ENCODE results near the gene PRDM16. TPM values are rescaled to one million over a fixed set of nuclear protein-coding genes. Genes with fewer than 3 reads are reported as not detected.

PRDM16 gene
- total and polyA plus RNA-seq, 3 donors from 2014 or later = 2.1 to 5.6 (median 4.7) TPM

DNA sequence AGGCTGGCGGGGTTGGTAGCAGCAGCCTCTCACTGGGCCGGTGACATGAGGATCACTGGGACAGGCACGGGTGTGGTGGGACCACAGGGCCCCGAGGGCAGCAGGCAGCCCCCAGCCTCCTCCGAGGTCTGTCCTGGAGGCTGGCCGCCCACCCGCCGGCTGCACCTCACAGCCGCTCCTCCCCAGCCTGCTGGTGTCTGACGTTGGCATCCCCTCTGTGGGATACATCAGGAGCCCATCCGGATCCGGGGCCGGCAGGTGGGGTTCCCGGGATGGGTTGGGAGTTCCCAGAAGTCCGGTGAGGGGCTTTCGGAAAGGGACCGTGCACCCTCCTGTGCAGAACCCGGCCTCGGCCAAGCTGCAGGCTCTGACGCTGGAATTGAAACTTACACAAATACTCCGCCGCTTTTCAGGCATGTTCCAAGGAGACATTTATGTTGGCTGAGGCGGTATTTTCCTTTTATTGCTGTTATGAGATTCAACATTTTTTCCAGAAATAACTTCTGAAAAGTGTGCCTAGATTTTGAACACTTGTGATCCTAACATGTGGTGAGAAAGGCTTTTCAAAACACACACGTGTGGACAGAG is 243.4 kb downstream of the PRDM16 start:
- H3K9me3 ChIP-seq = no peaks in the 10 kb centered on the region
- H3K27ac ChIP-seq = peak overlapping the region; percentile 53 to 80
- no peak for TF ChIP-seq CTCF (IDR thresholded peaks at IDR 0.05)
- no peak for TF ChIP-seq POLR2A (IDR thresholded peaks at IDR 0.05)
- intact Hi-C loops (cut with DNase I; ENCODE audit: low total_unique reads) = no loop called here
- DNase-seq = no peak
- H3K4me3 ChIP-seq = no peak overlapping the region
- no peaks in the 10 kb centered on the region for H3K27me3 ChIP-seq
- H3K36me3 ChIP-seq (ENCODE audit: low read depth, missing control alignments) = no peaks in the 10 kb centered on the region
- peaks cover 22% of the 10 kb centered on the region for H3K4me1 ChIP-seq
- 66 to 68% methylated on average over 14 to 23 of the region's 24 CpGs for WGBS, 2 donors

GRCh38 chr1:3312898-3313575 is 244.0 kb downstream of the PRDM16 start:
- Histone ChIP-seq H3K4me3 (no peak overlapping the region), H3K9me3 (no peaks in the 10 kb centered on the region), H3K4me1 (peaks cover 22% of the 10 kb centered on the region), H3K36me3 (ENCODE audit: low read depth, missing control alignments) (no peaks in the 10 kb centered on the region), H3K27ac (peak overlapping the region; percentile 60 to 80), H3K27me3 (no peaks in the 10 kb centered on the region)
- TF ChIP-seq POLR2A (IDR thresholded peaks at IDR 0.05) (no peak), CTCF (IDR thresholded peaks at IDR 0.05) (no peak)
- intact Hi-C loops (cut with DNase I; ENCODE audit: low total_unique reads) = no loop called here
- DNase-seq = peak; percentile 90
- 40 to 59% methylated on average over 19 to 38 of the region's 38 CpGs for WGBS, 2 donors

GRCh38 chr1:3313576-3313950 is 244.6 kb downstream of the PRDM16 start:
- H3K27ac ChIP-seq = peak overlapping the region; percentile 60 to 80
- no peaks in the 10 kb centered on the region for H3K9me3 ChIP-seq
- H3K36me3 ChIP-seq (ENCODE audit: low read depth, missing control alignments) = no peaks in the 10 kb centered on the region
- intact Hi-C loops (cut with DNase I; ENCODE audit: low total_unique reads) = no loop called here
- WGBS, 2 donors = 34 to 37% methylated on average over 22 of the region's 22 CpGs
- TF ChIP-seq POLR2A (IDR thresholded peaks at IDR 0.05) (no peak), CTCF (IDR thresholded peaks at IDR 0.05) (no peak)
- no peak overlapping the region for H3K4me3 ChIP-seq
- H3K27me3 ChIP-seq = no peaks in the 10 kb centered on the region
- peaks cover 22% of the 10 kb centered on the region for H3K4me1 ChIP-seq
- DNase-seq = peak; percentile 92

DNA sequence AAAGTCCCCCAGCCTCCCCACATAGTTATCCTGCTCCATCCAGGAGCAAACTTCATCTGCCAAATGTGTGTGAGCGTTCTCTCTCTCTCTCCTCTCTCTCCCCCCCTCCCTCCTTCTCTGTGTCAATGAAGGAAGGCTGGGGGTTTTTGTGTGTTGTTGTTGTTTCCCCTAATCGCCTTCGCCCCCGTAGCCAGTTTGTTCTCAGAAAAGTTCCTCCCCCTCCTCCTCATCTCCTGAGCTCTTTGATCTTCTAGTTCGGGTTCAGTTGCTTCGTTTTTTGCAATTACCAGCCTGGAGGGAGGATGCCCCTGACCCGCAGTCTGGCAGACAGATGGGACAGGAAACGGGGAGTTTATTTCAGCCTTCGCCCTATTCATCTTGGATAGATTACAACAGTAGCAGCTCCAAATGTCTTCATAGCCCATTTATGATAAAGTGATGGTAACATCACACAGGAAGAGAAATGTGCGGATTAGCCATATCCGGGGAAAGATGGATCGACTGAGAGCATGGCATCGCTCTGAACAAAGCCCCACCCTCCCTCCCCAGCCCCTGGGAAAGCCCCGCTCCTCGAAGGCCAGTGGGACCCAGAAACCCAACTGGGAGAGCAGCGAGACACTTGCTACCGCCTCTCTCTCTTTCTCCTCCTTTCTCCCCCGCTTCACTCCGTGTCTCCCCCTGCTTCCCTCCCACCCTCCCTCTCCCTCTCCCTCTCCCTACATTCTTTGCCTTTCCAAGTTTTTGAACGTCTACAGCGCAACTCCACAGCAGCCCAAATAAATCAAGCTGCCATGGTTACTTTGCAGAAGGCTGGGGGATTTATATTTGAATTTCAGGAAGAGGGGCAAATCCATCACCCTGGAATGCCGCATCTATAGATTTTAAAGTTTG is 245.7 kb downstream of the PRDM16 start:
- TF ChIP-seq POLR2A (IDR thresholded peaks at IDR 0.05) (no peak), CTCF (IDR thresholded peaks at IDR 0.05) (no peak)
- no peak for DNase-seq
- Histone ChIP-seq H3K4me1 (peaks cover 22% of the 10 kb centered on the region), H3K27me3 (no peaks in the 10 kb centered on the region), H3K9me3 (no peaks in the 10 kb centered on the region), H3K27ac (no peak overlapping the region), H3K36me3 (ENCODE audit: low read depth, missing control alignments) (no peaks in the 10 kb centered on the region), H3K4me3 (no peak overlapping the region)
- intact Hi-C loops (cut with DNase I; ENCODE audit: low total_unique reads) = no loop called here
- WGBS, 2 donors = 31 to 33% methylated on average over 22 of the region's 22 CpGs

All from testis (tissue), 3 donors.